ENCODE data around the gene RAG1.
"Not testable (repeated sequence)": the region's sequence is repeated elsewhere in the genome, so short reads cannot be mapped to it uniquely, and the experiment has no call there.

RAG1 gene

DNA sequence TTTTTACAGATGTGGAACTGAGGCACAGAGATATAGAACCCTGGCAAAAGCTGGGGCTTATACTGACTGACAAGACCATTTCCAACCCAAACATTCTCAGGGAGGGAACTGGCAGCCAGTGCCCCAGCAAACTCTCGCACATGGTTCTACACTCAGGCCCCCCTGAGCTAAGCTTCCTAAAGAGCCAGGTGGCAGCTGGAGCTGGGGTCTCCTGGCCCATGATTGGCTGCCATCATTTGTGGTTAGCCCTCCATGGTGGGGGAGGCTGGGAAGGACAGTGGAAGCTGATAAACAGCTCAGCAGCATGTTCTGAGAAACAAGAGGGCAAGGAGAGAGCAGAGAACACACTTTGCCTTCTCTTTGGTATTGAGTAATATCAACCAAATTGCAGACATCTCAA lies at the start of gene RAG1:
TSS of gene RAG1 (plus strand) at position 314 of the 400 bp plus-strand sequence. CDS start 5,298 bp downstream, outside the sequence.
- DNase-seq (ENCODE audit: low spot score), result no peak

DNA sequence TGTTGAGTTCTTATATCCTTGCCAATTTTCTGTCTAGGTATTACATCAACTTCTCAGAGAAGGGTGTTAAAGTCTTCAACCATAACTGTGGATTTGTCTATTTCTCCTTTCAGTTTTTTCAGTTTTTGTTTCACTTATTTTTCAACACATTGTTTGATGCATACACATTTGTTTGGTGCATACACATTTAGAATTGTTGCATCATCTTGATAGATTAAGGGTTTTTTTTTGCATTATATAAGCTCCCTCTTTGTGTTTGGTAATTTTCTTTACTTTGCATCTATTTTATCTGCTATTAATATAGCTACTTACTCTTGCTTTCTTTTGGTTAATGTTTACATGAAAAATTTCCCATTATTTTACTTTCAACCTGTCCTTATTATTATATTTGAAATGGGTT lies 37.0 kb upstream of the RAG1 start:
- DNase-seq (ENCODE audit: low spot score), result no peak

DNA sequence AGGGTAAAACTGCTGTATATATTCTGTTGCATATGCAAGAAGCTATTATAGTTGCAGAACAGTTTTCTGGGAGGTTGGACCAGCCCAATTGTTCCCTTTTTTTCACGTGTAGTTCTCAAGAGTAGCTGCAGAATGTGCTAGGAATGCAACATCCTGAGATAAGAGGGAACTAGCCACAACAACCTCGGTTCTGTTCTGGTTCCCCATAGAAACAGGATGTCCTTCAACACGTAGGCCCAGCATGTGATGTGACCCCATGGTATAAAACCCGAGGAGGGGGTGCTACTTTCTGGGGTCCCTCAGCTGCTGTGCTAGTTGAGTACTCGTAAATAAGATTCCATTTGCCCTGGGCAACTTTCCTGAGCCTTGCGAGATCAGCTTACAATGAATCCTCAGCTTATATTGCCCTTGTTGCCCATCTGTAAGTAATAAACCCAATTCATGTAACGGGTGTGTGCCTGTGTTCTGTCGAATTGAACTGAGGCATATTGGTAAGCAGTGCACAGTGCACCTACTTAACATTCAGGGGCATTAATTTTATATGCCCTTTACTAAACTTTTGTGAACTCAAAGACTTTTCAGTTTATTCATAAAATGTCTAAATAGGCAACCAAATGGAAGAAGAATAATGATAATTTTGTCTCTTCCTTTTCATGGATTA lies 34.7 kb upstream of the RAG1 start:
- DNase-seq (ENCODE audit: low spot score), result no peak

DNA sequence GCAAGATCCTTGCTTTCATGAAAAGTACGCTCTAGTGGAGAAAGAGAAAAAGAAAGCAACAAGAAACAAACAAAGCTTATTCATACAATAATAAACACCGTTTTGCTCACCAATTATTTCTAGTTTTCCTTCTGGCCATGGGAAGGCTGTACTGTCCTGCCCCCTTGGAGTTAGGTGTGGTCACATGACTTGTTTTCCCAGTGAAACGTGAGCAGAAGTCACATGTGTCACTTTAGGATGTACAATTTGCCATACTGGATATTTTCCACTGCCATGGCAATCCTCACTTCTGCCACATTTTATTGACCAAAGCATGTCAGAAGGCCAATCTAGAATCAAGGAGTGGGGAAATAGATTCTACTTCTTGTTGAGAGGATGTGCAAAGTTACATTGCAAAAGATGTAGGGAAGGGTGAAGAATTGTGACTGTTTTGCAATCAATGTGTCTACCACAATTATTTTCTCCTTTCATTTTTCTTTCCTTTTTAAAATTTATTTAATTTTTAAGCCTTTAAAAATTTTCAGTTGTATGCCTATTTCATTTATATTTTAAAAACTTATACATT lies 33.4 kb upstream of the RAG1 start:
- DNase-seq (ENCODE audit: low spot score), result no peak

DNA sequence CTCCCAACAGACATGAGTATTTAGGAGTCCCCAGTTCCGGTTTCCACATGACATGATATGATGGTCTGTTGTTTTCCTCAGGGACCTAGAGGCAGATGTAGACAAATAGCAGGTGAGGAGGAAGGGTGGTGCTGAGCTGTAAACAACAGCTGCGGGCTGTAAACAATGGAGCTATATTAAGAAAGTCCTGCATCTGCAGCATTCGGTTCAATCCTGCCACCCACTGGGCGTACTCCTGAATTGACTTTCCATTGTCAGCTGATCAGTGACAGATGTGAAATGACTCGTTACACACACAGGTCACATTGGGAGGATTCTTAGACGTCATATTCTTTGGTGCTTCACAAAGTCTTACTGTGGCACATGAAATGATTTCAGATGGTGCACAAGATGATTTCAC lies 26.8 kb upstream of the RAG1 start:
- peak; percentile 58 for DNase-seq (ENCODE audit: low spot score)

DNA sequence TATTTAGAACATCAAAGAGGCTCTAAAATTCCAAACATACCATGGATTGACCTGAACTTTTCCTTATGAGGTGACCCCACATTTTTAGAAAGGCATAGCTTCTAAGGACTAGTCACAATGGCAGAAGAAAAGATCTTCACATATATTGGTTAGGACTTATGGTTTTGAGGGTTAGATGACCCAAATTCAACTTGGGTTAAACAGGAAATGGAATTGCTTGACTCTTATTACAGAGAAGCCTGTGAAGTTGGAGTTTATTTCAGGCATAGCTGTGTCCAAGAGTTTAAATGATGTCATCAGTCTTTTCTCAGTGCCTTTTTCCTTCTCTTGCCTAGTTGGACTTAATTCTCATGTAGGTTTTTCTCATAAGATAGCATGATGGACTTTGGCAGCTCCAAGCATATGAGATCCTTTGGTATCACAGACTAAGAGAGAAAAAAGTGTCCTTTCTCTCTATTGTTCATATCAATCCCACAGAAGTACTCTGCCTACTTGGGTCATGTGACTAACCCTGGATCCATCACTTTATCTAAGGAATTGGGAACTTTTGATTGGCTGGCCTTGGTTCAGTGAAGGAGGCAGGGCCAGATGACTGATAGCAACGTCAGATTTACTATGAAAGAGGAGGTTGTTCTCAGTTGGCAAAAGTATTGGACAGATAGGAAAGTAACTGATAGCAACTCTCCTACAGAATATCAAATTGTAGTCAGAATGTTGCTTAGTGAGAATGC lies 17.3 kb upstream of the RAG1 start:
- DNase-seq (ENCODE audit: low spot score), result no peak

DNA sequence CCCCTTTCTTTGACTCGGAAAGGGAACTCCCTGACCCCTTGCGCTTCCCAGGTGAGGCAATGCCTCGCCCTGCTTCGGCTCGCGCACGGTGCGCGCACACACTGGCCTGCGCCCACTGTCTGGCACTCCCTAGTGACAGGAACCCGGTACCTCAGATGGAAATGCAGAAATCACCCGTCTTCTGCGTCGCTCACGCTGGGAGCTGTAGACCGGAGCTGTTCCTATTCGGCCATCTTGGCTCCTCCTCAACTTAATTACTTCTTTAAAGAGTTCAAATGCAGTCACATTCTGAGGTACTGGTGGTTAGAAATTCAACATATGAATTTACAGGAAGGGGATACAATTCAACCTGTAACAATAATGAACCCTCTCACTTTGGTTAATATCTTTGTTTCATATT lies 10.4 kb upstream of the RAG1 start:
- DNase-seq (ENCODE audit: low spot score), result not testable (repeated sequence)

DNA sequence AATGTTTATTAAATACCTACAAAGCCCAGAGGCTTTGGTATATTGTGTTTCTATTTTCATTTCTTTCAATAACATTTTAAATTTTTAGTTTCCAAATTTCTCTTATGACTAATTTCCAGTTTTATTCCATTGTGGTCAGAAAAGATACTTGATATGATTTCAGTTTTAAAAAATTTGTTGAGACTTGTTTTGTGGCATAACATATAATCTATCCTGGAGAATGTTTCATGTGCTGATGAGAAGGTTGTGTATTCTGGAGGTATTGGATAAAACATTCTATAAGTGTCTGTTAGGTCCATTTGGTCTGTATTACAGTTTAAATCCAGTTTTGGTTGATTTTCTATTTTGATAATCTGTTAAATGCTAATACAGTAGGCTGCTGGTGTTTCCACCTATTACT lies 9.8 kb upstream of the RAG1 start:
- no peak for DNase-seq (ENCODE audit: low spot score)

DNA sequence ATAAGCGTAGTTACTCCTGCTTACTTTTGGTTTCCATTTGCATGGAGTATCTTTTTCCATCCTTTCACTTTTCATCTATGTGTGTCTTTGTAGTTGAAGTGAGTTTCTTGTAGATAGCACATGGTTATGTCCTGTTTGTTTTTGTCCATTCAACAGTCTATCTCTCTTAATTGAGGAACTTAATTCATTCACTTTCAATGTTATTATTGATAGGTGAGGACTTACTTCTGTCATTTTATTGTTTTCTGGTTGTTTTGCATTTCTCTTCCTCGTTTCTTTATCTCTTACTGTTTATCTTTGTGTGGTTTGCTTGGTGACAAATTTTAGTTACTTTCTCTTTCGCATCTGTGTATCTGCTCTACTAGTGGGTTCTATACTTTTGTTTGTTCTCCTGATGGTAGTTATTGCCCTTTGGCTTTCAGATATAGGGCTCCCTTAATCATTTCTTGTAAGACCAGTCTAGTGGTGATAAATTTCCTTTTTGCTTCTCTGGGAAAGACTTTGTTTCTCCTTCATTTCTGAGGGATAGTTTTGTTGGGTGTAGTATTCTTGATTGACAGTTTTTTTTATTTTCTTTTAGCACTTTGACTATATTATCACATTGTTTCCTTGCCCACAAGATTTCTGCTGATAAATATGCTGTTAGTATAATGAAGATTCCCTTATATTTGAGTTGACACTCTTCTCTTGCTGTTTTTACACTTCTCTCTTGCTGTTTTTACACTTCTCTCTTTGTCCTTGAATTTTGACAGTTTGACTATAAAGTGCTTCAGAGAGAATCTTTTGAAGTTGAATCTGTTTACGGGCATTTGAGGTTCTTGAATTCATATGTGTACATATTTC lies 9.0 kb upstream of the RAG1 start:
- no peak for DNase-seq (ENCODE audit: low spot score)

DNA sequence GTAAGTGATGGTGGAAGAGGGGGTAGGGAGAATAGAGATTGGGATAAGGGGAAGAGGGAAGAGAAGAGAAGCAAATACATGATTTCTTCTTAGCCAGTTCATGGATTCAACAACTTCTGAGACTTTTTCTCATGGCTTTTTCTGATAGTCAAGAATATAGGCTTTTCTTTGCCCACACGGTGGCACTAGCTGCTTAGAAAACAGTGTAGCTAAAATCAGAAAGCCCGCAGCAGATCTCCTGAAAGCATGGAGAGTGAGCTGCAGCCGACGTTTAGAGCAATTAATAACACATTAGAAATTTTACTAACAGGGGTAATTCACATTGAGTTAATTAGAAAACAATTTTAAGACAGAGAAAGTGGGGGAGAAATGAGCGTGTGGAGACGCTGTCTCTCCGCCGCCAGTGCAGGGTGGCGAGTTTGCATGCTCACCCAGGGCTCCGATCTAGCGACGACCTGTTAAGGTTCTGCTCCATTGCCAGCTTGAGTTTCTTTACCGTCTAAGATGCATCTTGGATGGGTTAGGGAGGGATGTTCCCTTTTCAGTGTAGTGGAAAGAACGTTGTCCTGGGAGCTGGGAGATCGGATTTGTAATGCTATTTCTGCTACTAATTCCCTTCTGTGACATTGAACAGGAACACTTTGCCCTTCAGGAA lies 3.3 kb upstream of the RAG1 start:
- DNase-seq (ENCODE audit: low spot score), result peak; percentile 66

DNA sequence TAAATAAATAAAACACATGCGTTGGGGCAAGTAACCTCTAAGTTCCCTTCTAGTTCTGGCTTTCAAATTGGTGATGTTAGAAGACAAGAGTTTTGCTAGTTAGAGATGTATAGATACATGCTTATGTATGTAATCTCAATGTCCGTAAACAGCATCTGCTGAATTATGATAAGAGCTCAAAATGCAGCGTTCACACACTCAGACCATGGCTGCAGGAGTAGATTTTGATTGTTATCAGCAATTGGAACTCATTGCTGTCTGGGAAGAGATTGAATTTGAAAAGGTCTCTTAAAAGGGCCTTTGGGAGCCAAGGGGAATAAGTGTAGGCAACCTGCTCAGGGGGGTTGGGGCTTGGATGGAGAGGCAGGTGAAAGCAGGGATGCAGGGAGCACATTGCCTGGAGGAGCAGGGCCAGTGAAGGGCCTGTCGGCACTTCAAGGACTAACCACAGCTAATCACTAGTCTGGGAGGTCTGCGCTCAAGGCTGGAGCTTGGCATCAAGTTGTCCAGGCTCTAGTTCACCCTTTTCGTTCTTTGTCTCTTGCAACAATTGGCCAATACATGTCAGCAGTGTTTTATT lies 2.7 kb upstream of the RAG1 start:
- no peak for DNase-seq (ENCODE audit: low spot score)

DNA sequence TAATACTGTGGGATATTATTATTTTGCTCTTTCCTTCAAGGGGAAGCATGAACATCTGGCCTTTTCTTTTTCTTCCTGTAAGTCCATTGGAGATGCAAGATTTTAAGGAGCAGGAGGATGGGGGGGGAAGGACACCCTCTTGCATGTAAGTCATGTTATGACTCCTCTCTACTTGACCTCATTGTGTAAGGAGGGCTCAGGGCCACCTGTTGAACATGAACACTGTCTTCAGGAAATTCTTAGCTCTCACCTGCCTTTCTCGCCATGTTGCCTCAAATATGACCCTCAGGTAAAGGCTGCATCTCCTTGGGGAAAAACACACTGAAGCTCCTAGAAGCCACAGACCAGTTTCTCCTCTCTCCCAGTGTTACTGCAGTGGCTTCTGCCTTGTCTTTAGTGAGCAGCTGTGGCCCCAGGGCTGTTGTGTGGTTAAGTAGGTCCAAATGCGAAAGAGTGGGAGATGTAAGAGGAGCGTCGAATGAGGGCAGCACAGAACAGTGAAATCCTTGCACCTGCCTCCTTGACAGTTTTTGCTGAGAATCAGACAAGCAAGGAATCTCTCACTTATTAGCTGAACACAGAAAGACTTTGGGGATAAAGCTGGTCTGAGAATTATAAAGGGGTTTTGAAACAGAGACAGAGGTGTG lies 1.3 kb upstream of the RAG1 start:
- DNase-seq (ENCODE audit: low spot score), result no peak

DNA sequence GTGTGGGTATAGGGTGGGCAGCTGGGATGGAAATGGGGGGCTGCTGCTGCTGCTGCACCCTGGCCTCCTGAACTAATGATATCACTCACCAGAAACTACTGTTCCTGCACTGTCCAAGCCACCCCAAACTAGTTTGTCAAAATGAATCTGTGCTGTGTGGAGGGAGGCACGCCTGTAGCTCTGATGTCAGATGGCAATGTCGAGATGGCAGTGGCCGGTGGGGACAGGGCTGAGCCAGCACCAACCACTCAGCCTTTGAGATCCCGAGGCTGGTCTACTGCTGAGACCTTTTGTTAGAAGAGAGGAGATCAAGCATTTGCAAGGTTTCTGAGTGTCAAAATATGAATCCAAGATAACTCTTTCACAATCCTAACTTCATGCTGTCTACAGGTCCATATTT lies 1.3 kb downstream of the RAG1 start:
- DNase-seq (ENCODE audit: low spot score), result no peak

DNA sequence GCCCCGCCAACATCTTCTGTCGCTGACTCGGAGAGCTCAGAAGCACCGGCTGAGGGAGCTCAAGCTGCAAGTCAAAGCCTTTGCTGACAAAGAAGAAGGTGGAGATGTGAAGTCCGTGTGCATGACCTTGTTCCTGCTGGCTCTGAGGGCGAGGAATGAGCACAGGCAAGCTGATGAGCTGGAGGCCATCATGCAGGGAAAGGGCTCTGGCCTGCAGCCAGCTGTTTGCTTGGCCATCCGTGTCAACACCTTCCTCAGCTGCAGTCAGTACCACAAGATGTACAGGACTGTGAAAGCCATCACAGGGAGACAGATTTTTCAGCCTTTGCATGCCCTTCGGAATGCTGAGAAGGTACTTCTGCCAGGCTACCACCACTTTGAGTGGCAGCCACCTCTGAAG lies 6.7 kb downstream of the RAG1 start:
- DNase-seq (ENCODE audit: low spot score), result no peak

DNA sequence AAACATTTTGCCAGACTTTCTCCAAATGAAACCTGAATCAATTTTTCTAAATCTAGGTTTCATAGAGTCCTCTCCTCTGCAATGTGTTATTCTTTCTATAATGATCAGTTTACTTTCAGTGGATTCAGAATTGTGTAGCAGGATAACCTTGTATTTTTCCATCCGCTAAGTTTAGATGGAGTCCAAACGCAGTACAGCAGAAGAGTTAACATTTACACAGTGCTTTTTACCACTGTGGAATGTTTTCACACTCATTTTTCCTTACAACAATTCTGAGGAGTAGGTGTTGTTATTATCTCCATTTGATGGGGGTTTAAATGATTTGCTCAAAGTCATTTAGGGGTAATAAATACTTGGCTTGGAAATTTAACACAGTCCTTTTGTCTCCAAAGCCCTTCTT lies 9.6 kb downstream of the RAG1 start:
- no peak for DNase-seq (ENCODE audit: low spot score)

DNA sequence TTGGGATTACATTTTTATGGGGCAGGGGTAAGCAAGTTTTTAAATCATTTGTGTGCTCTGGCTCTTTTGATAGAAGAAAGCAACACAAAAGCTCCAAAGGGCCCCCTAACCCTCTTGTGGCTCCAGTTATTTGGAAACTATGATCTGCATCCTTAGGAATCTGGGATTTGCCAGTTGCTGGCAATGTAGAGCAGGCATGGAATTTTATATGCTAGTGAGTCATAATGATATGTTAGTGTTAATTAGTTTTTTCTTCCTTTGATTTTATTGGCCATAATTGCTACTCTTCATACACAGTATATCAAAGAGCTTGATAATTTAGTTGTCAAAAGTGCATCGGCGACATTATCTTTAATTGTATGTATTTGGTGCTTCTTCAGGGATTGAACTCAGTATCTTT lies 10.1 kb downstream of the RAG1 start:
- peak; percentile 52 for DNase-seq (ENCODE audit: low spot score)

DNA sequence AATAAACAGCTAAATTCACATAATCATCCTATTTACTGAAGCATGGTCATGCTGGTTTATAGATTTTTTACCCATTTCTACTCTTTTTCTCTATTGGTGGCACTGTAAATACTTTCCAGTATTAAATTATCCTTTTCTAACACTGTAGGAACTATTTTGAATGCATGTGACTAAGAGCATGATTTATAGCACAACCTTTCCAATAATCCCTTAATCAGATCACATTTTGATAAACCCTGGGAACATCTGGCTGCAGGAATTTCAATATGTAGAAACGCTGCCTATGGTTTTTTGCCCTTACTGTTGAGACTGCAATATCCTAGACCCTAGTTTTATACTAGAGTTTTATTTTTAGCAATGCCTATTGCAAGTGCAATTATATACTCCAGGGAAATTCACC lies 10.7 kb downstream of the RAG1 start:
- DNase-seq (ENCODE audit: low spot score), result no peak

DNA sequence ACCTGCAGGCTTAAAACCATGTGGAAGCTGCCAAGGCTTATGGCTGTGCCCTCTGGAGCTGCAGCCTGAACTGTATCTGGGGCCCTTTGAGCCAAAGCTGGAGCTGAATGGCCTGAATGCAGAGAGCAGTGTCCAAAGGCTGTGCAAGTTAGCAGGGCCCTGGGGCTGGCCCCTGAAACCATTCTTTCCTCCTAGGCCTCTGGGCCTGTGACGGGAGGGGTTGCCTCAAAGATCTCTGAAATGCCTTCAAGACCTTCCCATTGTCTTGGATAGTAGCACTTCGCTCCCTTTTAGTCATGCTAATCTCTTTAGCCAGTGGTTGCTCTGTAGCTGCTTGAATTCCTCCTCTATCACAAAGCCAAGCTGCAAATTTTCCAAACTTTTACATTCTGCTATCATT lies 13.7 kb downstream of the RAG1 start:
- DNase-seq (ENCODE audit: low spot score), result no peak

DNA sequence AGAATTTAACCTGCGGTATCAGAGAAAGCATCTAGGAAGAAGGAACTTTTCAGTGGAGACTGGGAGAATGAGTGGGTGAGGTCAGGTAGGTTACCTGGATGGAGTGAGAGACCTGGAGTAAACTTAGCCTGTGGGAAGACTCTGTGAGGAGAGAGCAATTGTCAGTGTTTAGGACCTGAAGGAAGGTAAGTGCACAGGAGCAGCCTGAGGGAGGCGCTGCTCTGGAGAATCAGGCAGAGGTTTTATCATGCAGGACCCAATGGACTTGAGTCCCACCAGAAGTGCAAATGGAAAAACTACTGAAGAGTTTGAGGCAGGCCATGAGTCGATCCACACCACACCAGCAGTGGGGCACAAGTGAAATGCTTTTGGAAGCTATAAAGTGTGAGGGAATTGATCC lies 15.9 kb downstream of the RAG1 start:
- DNase-seq (ENCODE audit: low spot score), result no peak

DNA sequence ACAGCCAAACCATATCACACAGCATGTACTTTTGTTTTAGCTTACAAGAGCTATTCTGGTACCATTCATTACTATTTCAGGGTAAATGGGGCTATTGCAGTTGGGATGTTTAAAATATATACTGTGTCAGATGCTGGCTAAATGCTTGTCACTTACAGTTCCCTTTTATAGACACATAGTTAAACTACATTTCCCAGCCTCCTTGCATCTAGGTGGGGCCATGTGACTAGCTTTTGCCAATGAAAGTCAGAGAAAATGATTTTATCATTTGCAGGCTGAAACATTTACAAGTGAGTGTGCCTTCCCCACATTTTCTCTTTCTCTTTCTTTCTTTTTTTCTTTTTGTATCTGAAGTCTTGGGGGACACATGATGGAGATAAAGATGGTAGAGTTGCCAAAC lies 18.7 kb downstream of the RAG1 start:
- DNase-seq (ENCODE audit: low spot score), result no peak

DNA sequence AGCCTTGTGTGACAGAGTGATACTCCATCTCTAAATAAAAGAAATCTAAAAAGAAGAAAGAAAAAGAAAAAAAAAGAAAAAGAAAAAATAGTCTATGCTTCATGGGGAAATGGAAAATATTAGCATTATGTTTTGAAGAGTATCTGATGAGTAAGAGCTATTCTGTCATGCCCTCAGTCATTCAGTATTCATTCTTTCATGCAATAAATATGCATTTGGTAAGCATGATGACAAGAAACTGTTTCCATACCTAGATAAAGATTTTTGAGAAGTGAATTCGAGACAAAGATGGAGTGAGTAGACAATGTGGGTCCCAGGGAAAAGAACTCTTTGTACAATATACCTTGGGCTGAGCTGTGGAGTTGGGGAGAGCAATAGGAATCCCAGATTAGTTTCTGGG lies 20.3 kb downstream of the RAG1 start:
- DNase-seq (ENCODE audit: low spot score), result no peak
